GM12878 (cell line): ENCODE measurements around the gene PDZK1IP1. TPM values are rescaled to one million over a fixed set of nuclear protein-coding genes. Genes with fewer than 3 reads are reported as not detected.

Experiments
- ATAC-seq: fragments of 200-7000 bp; cut with Tn5 transposase; 3 replicates; pipeline ENCODE4 v1.9.1; 2020; ENCODE audit warnings: mild to moderate bottlenecking, moderate library complexity
- BruUV-seq: library from RNA; stranded (reverse); fragments of 400-500 nt; replicated peaks from 2 replicates; lab custom pipeline; 2021; lab: Mats Ljungman, UMichigan
- CTCF ChIA-PET: fragments of 300-600 bp; sonication (Branson Sonifier 250); formaldehyde crosslinking; extraction: SDS; loops from one replicate; lab custom pipeline; 2021; ENCODE audit warnings: inconsistent platforms; lab: Yijun Ruan, JAX
- POLR2A ChIA-PET: fragments of 350-600 bp; formaldehyde crosslinking; extraction: SDS; loops from one replicate; lab custom pipeline; 2021; ENCODE audit warnings: inconsistent platforms; lab: Charles Lee
- RAD21 ChIA-PET: fragments of 300-600 bp; sonication (Branson Sonifier 250); formaldehyde crosslinking; loops from one replicate; lab custom pipeline; 2023; ENCODE audit warnings: antibody characterized with exemption; ENCODE audit not compliant: unreplicated experiment; lab: Charles Lee
- SMC1A ChIA-PET: fragments of 300-600 bp; sonication (Branson Sonifier 250); formaldehyde crosslinking; loops from one replicate; lab custom pipeline; 2023; ENCODE audit not compliant: unreplicated experiment, uncharacterized antibody; lab: Charles Lee
- DNase-seq: peaks from one replicate; pipeline ENCODE4 v3.0.0-alpha.2; 2011; ENCODE audit warnings: low read depth, low spot score
- FAIRE-seq: peaks from 3 replicates; lab custom pipeline; 2011; peaks lifted over from hg19 to GRCh38; lab: Jason Lieb, UNC
- H2AFZ ChIP-seq: 2 replicates; pipeline ENCODE4 v1.6.0; 2011; ENCODE audit warnings: low read depth, low read length, control low read depth; ENCODE audit not compliant: control insufficient read depth
- H3K27ac ChIP-seq: 2 replicates; pipeline ENCODE4 v1.5.1; 2011; ENCODE audit warnings: control low read depth; ENCODE audit not compliant: control insufficient read depth, insufficient read depth
- H3K27me3 ChIP-seq, 2 experiments: replicated peaks in 1 of 2; 2 replicates each; pipeline versions ENCODE4 v1.6.0 to v1.6.1; 2011; ENCODE audit warnings: low read length in 1 of 2; ENCODE audit not compliant: control insufficient read depth in 2 of 2, insufficient read depth in 2 of 2
- H3K36me3 ChIP-seq, 2 experiments: 2 replicates each; pipeline ENCODE4 v1.5.1; 2011; ENCODE audit warnings: low read length in 1 of 2; ENCODE audit not compliant: control insufficient read depth in 2 of 2, insufficient read depth in 2 of 2
- H3K4me1 ChIP-seq: 2 replicates; pipeline ENCODE4 v1.6.1; 2011; ENCODE audit warnings: mild to moderate bottlenecking, low read length, moderate library complexity, mixed read lengths; ENCODE audit not compliant: control insufficient read depth, insufficient read depth
- H3K4me2 ChIP-seq: 2 replicates; pipeline ENCODE4 v1.6.0; 2011; ENCODE audit warnings: control low read depth; ENCODE audit not compliant: control insufficient read depth, insufficient read depth
- H3K4me3 ChIP-seq: fragments of 200-600 bp; sonication (generic); 2 replicates; pipeline ENCODE4 v1.5.1; 2016
- H3K79me2 ChIP-seq: 2 replicates; pipeline ENCODE4 v1.6.0; 2011; ENCODE audit warnings: low read length; ENCODE audit not compliant: control insufficient read depth, insufficient read depth
- H3K9ac ChIP-seq: 2 replicates; pipeline ENCODE4 v1.8.0; 2011; ENCODE audit warnings: low read length, control low read depth, mixed read lengths; ENCODE audit not compliant: control insufficient read depth, insufficient read depth
- H3K9me3 ChIP-seq: replicated peaks from 3 replicates; pipeline ENCODE4 v1.5.1; 2011; ENCODE audit warnings: mild to moderate bottlenecking, low read length; ENCODE audit not compliant: control insufficient read depth, insufficient read depth
- H4K20me1 ChIP-seq: 2 replicates; pipeline ENCODE4 v1.6.0; 2011; ENCODE audit not compliant: control insufficient read depth, insufficient read depth
- ATF7 ChIP-seq: fragments of 450-650 bp; IDR thresholded peaks from 2 replicates; pipeline ENCODE4 v1.6.1; 2016; ENCODE audit warnings: low read depth, mild to moderate bottlenecking
- BCL11A ChIP-seq: IDR thresholded peaks from 2 replicates; pipeline ENCODE4 v1.6.1; 2011; ENCODE audit warnings: low read depth, low read length
- CHD2 ChIP-seq: IDR thresholded peaks from 2 replicates; pipeline ENCODE4 v1.6.1; 2011; ENCODE audit warnings: low read depth, low read length, improper control_type of control experiment, borderline replicate concordance
- CREB1 ChIP-seq: IDR thresholded peaks from 2 replicates; pipeline ENCODE4 v1.6.1; 2012; ENCODE audit warnings: low read depth, mild to moderate bottlenecking, inconsistent platforms
- EP300 ChIP-seq, 2 experiments: fragments of 150-350 bp in 1 of 2; IDR thresholded peaks; 2 replicates each; pipeline ENCODE4 v1.6.1; 2011 to 2012; ENCODE audit warnings: low read depth in 2 of 2, low read length in 2 of 2, borderline replicate concordance in 1 of 2, improper control_type of control experiment in 1 of 2, inconsistent platforms in 1 of 2; ENCODE audit not compliant: control insufficient read depth in 1 of 2
- GABPA ChIP-seq: IDR thresholded peaks from 2 replicates; pipeline ENCODE4 v1.6.1; 2014; ENCODE audit warnings: antibody characterized with exemption, low read depth, mild to moderate bottlenecking, inconsistent platforms
- HDGF ChIP-seq: fragments of 450-650 bp; IDR thresholded peaks from 2 replicates; pipeline ENCODE4 v1.6.1; 2016; ENCODE audit warnings: antibody characterized with exemption
- IKZF2 ChIP-seq, 2 experiments: fragments of 450-650 bp; IDR thresholded peaks; 2 replicates each; pipeline ENCODE4 v1.6.1; 2017; ENCODE audit warnings: mild to moderate bottlenecking in 2 of 2, moderate library complexity in 2 of 2
- MEF2A ChIP-seq: IDR thresholded peaks from 2 replicates; pipeline ENCODE4 v1.6.1; 2011; ENCODE audit warnings: low read depth, mild to moderate bottlenecking, low read length, moderate library complexity; ENCODE audit not compliant: insufficient read depth
- MYC ChIP-seq: IDR thresholded peaks from 2 replicates; pipeline ENCODE4 v1.6.1; 2011; ENCODE audit warnings: mild to moderate bottlenecking, low read length, moderate library complexity, inconsistent platforms; ENCODE audit not compliant: insufficient read depth, insufficient replicate concordance, insufficient read length, severe bottlenecking
- SP1 ChIP-seq: IDR thresholded peaks from one replicate; pipeline ENCODE4 v1.6.1; 2011; ENCODE audit warnings: low read depth, low read length
- ZNF217 ChIP-seq: fragments of 450-650 bp; IDR thresholded peaks from 2 replicates; pipeline ENCODE4 v1.6.1; 2017; ENCODE audit warnings: antibody characterized with exemption, mild to moderate bottlenecking
- WGBS: methylation state at CpG from one replicate; pipeline ENCODE4 v1.1.6; 2016; ENCODE audit warnings: low lambda C conversion rate; ENCODE audit not compliant: insufficient replicate concordance, insufficient coverage; ENCODE audit errors: missing lambda C conversion rate; 5-methylcytosine and 5-hydroxymethylcytosine counted together
- in situ Hi-C: fragments of 300-500 bp; cut with MboI; formaldehyde crosslinking; loops from 9 replicates; pipeline ENCODE4 v1.14.3; 2018; ENCODE audit warnings: mixed read lengths
- intact Hi-C: fragments of 100-400 bp; cut with micrococcal nuclease; formaldehyde crosslinking; loops from one replicate; pipeline ENCODE4 v1.14.2; 2022; ENCODE audit not compliant: unreplicated experiment
- polyA plus RNA-seq, 11 experiments: library from polyadenylated mRNA; depleted of rRNA in 4 of 11; unstranded in 6 of 11; stranded (reverse) in 5 of 11; fragments of >200 nt; fragmentation: Nextera tagmentation in 4 of 11; fragmentation: Illumina TruSeq in 1 of 11; extraction: Ambion mirVana in 4 of 11; extraction: Trizol in 1 of 11; gene quantifications; 1 replicate in 1 of 11; 2 replicates in 10 of 11; pipeline versions ENCODE4 v1.2.1 to v1.2.3, GENCODE V29; 2011 to 2016; ENCODE audit warnings: inconsistent platforms in 2 of 11, missing spikeins in 2 of 11, low read depth in 1 of 11
- total RNA-seq, 4 experiments: library from RNA; depleted of rRNA in 3 of 4; stranded (reverse); fragments of >200 nt in 3 of 4; fragmentation: Illumina TruSeq in 1 of 4; extraction: Trizol in 1 of 4; gene quantifications; 2 replicates each; pipeline versions ENCODE4 v1.2.1 to v1.2.3, GENCODE V29; 2013 to 2021
- TF ChIP-seq, protein P1 (sequence below): fragments of 450-650 bp; IDR thresholded peaks from 2 replicates; pipeline ENCODE4 v1.6.1; 2017; ENCODE audit warnings: mild to moderate bottlenecking

PDZK1IP1 gene
- total and polyA plus RNA-seq, 10 of the 15 experiments (the other 5 are each of a cell fraction or from before 2014, with no cell fraction given), result not detected

- CTCF ChIA-PET, result interaction anchor here (1.1 kb wide), 1 partner anchor 13 kb away, joined by 3 read pairs; no protein-coding TSS in a partner anchor
- SMC1A ChIA-PET, result no interaction called here
- in situ Hi-C loops, result no loop called here
- 64% methylated on average over 4 of the region's 4 CpGs for WGBS
- no peak overlapping the region for H3K27ac ChIP-seq
- no peak overlapping the region for H2AFZ ChIP-seq
- intact Hi-C loops, result no loop called here
- no peaks in the 10 kb centered on the region; the same call in 1 of the 2 replicates for H3K4me1 ChIP-seq
- H3K27me3 ChIP-seq, result peaks cover 1 to 2% of the 10 kb centered on the region in 2 experiments; a peak in 3 of 4 replicates
- H4K20me1 ChIP-seq, result no peaks in the 10 kb centered on the region
- POLR2A ChIA-PET, result no interaction called here
- H3K36me3 ChIP-seq, result no peaks in the 10 kb centered on the region
- no TSS peak for BruUV-seq
- H3K4me2 ChIP-seq, result no peak overlapping the region
- ATAC-seq, result no peak
- H3K9me3 ChIP-seq, result no peaks in the 10 kb centered on the region
- no peak for FAIRE-seq
- H3K79me2 ChIP-seq, result no peaks in the 10 kb centered on the region
- no peak for DNase-seq
- H3K9ac ChIP-seq, result no peak overlapping the region
- RAD21 ChIA-PET, result no interaction called here
- no peak overlapping the region for H3K4me3 ChIP-seq
- TF ChIP-seq ATF7 (no peak), IKZF2 (IDR thresholded peaks at IDR 0.05) (no peak), MYC (no peak), EP300 (IDR thresholded peaks at IDR 0.05; ENCODE audit: borderline replicate concordance in 1 of 2, control insufficient read depth in 1 of 2, low read depth in 2 of 2, low read length in 2 of 2) (no peak), CREB1 (no peak), MEF2A (no peak), ZNF217 (no peak), CHD2 (no peak), SP1 (no peak), HDGF (no peak), BCL11A (no peak), GABPA (no peak)
- TF ChIP-seq, protein P1, sequence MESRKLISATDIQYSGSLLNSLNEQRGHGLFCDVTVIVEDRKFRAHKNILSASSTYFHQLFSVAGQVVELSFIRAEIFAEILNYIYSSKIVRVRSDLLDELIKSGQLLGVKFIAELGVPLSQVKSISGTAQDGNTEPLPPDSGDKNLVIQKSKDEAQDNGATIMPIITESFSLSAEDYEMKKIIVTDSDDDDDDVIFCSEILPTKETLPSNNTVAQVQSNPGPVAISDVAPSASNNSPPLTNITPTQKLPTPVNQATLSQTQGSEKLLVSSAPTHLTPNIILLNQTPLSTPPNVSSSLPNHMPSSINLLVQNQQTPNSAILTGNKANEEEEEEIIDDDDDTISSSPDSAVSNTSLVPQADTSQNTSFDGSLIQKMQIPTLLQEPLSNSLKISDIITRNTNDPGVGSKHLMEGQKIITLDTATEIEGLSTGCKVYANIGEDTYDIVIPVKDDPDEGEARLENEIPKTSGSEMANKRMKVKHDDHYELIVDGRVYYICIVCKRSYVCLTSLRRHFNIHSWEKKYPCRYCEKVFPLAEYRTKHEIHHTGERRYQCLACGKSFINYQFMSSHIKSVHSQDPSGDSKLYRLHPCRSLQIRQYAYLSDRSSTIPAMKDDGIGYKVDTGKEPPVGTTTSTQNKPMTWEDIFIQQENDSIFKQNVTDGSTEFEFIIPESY, result no peak
These were observed 25.9 kb upstream of the PDZK1IP1 start for GRCh38 chr1:47215713-47216112.
